PC-9 (cell line): ENCODE results near the gene CADM2.

Source experiments
- CTCF ChIP-seq: fragments of 200-600 bp; sonication (generic); conservative IDR thresholded peaks from 2 replicates; pipeline ENCODE4 v1.6.1; 2017; ENCODE audit warnings: mixed run types, antibody characterized with exemption, mild to moderate bottlenecking, moderate library complexity
- EZH2 ChIP-seq: fragments of 200-600 bp; sonication (generic); IDR thresholded peaks from 2 replicates; pipeline ENCODE4 v1.8.0; 2017; ENCODE audit warnings: antibody characterized with exemption, low read depth

DNA sequence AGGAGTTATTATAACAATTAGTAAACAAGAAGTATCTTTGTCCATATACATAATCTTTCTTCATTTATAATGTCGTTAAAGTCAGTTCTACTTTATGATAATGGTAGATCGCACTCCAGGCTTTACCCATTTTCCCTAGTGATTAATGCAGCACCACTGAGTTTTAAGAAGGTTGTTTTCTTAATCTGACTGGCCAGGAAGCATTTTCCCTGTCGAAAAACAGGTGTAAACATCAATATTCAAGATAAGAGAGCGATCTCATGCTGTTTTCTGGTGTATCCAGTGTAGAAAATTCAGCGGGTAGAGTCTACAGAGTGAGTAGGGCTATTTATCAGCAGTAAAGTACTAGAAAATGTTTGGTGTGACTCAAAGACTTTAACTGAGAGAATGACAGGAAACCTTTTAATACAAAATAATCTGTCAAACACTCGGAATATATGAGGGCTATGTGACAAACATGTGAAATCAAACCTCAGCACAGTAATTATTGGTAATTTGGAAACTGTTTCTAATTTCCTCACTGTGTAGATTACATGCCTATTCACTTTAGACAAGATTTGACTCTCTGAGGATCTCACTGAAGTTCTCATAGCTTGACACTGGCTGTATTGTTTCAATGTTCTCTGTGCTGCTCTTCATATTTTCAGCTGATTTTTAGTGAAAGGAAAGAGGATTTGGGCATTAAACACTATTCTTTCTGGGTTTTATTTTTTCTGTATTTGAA, 1019.0 kb downstream of the CADM2 start:
- no peak for TF ChIP-seq CTCF
- no peak for TF ChIP-seq EZH2
